HG02763 (cell line): ENCODE measurements around the gene TCF7L1.

Experiments
- ATAC-seq: cut with Tn5 transposase; IDR thresholded peaks from one replicate; pipeline ENCODE4 v1.9.1; 2021; ENCODE audit warnings: mild to moderate bottlenecking, moderate library complexity; ENCODE audit not compliant: unreplicated experiment

The TCF7L1 gene

DNA sequence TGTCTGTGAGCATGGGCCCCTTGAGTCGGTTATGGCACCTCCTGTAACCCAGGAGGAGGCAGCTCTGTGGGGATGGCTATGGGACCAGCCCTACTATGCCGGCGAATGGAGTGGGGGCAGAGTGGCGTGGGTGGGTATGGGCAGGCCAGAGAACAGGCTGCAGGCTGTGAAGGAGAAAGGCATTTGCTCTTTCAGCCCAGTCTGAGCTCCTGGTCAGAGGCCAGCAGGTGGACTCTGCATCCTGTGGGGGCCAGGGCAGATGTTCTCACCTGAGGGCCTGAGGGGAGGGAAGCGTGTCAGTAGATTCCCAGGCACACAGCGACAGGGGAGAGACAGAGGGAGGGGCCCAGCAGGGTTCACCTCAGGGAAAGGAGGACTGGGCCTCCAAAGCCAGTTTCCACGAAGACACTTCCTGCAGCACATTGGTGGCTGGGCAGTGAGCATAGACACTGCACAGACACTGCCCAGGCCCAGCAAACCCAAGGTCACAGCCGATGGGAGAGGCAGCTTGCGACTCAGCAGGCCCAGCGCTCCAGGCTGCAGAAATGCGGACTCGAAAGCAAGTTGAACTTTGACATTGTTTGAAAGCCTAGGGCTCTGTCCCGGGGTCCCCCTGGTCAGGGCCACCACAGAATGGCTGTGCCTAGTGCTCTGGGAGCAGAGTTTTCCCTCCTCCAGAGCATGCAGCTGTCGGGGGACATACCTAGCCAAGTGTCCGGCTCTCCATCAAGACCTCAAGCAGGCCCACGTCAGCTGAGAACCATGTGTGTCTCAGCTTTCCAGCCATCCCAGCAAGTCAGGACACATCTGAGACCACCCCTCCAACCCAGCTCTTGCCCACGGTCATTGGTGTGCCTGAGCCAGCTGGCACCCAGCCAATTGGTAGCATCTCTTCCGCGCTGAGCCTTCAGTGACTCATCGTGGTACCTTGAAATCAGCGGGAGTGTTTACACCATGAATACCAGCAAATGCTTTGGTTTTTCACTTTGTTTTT, 140.8 kb downstream of the TCF7L1 start:
- no peak for ATAC-seq

DNA sequence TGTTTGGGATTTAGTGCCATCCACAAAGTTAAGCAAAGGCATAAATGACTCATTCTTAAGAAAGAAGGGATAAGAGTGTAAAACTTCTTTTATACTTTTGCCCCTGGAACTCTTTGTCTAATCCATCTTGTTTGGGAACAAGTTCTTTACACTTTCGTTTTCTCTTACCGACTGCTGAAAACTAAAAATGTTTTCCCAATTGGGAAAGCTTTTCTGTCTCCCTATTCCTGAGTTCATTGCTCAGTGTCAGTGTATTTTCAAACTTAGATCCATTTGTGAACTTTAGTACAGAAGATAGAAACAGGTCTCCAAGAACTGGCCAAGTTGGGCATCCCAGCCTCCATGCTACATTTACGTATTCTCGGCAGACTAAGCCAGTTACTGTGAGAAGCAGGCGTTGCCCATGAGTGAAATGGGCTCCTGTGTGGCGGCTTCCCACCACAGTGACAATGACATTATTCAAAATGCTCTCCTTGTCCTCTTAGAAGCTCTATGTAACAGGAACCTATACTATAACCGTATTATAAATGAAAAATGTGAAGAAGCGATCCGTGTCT, 142.9 kb downstream of the TCF7L1 start:
- ATAC-seq: no peak

DNA sequence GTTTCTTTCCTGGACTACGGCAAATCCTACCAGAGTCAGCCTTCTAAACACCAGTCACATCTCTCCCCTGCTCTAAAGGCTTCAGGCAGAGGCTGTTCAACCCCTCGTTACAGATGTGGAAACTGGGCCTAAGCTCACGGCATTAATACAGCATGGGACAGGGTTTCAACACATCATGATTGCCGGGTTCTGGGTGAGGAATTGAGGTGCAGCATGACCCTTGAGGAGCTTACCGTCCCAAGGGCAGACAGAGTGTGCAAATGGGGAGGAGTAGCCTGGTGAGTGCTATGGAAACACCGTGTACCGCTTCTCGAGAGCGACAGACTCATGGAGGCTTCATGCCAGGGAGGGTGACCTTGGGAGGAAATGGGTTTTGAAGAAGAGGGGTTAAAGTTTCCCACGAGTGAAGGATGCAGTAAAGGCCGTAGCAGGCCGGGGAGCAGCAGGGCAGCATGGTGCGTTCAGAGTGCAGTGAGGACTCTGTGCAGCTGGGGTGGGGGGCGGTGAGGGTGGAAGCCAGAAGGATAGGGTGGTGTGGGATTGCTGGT, 143.5 kb downstream of the TCF7L1 start:
- no peak for ATAC-seq

DNA sequence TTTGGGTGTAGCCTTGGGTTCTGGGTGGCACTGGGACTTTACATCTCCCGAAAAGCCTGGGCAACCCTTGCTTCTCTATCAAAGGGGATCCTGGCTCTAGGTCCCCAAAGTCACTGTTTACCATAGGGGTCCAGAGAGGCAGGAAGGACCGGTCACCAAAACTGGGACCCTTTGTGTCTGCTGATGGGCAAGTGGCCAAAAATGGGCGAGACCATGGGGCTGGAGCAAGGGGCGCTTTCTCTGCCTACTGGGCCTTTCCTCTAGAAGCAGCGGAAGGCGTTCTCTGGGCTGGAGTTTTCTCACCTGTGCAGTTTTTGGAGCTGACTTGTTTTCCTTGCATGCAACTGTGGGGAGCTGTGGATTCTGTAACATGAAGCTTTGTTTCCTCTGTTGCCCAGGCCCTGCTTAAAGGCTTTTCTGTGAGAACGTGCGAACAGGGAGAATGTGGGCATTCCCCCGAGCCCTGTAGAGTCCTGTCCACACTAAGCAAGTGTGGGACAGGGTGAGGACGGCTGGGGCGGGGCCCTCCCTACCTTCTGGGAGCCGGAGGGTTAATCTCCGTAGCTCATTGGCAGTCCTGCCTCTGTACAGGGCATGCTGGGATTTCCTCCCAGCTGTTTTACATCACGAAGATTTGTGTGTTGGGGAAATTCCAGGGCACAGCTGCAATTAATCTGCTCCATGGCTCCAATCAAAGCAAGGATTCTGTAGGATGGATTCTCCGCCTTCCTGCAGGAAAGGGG, 144.4 kb downstream of the TCF7L1 start:
- no peak for ATAC-seq

DNA sequence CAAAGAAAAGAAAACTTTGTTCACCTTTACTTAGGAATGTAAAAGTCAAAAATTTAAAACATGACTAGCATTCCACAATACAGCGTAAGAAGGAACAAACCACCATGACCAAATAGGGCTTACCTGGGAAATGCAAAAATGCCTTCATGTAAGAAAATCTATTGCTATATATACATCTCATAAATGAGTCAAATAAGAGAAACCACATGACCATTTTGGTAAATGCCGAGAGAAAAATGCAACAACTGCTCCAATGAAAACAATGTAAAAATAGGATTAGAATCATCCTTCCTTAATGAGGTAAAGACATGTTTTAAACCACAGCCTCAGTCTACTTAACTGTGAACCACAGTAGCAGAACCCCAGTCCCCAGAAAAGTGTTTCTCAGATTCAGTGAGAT, 145.2 kb downstream of the TCF7L1 start:
- no peak for ATAC-seq

DNA sequence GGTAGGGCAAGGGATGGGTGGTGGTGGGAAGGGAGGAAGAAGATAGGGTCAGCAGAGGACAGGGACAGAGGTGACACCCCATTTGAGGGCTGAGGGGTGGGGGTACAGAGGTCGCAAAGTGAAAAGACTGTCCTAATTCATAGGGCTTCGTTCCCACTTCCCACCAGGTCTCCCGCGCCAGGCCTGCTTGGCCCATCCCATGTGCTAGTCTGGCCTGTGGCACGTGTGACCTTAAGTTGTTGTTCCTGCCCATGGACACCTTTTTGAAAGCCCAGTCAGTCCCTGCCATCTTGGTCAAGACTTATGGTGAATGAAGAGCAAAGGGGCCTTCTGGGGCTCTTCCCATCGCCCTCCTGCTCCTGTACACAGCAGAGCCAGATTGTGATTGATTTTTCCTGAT, 148.4 kb downstream of the TCF7L1 start:
- ATAC-seq: no peak

DNA sequence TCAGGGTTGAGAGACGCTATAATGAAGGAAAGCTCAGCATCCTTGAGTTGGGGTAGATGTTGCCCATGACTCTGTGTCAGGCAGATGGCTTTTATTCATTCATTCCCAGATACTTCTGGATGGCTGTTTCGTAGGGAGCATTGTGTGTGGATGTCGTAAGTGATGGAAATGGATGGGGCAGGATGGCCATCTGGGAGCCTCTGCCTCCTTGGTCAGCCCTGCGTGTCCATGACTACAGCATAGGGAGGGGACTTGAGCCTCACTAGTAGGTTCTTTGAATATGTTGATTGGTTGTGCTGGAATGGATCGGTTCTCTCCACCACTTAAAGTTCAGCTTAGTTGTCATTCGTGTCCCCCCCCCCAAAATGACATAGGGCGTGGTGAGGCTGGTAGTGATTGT, 149.7 kb downstream of the TCF7L1 start:
- ATAC-seq: no peak

DNA sequence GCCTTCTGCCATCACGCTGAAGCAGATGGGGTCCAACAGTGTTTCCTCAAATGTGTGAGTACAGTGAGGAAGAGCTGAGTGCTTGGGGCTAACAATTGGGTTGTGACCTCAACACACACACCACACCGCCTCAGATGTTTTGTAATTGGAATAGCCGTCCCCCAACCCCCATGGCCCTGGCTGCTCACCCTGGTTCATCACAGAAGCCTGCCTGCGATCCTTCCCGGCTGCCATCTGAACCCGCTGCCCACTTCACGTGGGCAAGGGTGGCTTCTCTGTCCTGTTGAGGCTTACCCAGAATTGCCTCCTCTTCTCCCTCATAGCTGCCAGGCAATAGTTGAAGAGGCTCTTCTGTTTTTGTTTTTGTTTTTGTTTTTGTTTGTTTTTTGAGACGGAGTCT, 150.4 kb downstream of the TCF7L1 start:
- ATAC-seq: no peak

DNA sequence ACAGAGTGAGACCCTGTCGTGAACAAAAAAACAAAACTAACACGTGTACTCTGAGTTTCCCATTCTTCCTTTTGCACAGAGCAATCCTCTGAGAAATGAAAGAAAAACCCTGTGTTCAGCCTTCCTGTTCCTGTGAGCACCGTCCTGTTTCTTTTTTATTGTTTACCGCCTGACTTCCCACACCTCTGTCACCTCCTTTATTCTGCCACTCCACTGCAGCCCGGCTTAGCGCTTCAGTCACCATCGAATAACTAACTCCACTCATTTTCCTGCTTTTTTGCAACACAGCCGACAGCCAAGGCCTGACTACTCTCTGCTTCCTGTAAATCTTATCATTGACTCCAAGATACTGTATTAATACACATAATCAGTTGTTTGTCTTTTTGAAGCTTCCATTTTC, 153.7 kb downstream of the TCF7L1 start:
- ATAC-seq: no peak

DNA sequence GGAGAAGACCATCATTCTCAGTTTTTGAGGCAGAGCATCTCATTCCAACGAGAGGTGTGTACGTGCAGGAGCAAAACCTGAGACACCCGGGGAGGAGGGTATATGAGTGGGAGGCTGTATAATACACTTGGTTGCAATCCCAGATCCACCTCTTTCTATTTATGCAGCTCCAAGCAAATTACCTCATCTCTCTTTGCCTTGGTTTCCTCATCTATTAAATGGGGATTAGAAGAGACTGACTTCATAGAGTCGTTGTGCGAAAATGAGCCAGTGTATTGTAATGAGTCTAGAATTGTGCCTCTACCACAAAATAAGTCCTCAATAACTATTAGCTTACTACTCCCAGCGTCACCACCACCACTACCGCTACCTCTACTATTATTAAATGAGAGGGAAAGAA, 154.5 kb downstream of the TCF7L1 start:
- ATAC-seq: no peak

DNA sequence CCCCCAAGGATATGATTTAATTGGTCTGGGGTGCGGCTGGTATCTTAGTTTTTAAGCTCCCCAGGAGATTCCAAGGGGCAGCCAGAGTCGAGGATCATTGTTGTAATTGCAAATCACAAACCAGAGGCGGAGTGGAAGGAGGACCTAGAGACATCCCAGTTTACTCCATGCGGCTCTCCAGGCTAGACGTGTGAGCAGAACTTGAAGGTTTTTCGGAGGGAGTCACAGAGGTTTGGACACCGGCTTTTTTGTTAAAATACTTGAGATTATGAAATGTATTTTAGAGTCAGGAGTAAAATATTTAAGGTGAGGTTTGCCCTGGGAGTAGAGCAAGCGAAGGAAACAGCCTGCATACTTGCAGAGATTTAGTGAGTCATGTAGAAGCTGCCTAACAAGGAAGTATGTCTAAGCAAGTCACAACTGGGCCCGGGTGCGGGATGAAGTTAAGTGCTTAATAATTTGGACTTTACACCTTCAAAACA, 155.1 kb downstream of the TCF7L1 start:
- no peak for ATAC-seq

DNA sequence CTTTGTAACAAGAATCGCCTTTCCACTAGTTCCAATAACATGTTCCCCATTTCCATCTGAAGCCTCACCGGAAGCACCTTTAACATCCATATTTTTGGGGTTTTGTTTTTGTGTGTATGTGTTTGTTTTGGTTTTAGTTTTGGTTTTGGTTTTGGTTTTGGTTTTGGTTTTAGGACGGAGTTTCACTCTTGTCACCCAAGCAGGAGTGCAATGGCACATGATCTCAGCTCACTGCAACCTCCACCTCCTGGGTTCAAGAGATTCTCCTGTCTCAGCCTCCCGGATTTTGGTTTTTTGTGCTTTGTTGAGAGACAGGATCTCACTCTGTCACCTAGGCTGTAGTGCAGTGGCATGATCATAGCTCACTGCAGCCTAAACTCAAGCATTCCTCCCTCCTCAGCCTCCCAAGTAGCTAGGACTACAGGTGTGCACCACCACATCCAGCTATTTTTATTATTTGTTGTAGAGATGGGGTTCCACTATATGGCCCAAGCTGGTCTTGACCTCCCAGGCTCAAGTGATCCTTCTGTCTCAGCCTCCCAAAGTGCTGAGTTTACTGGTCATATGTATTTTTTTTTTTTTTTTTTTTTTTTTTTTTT, 158.3 kb downstream of the TCF7L1 start:
- ATAC-seq: no peak

DNA sequence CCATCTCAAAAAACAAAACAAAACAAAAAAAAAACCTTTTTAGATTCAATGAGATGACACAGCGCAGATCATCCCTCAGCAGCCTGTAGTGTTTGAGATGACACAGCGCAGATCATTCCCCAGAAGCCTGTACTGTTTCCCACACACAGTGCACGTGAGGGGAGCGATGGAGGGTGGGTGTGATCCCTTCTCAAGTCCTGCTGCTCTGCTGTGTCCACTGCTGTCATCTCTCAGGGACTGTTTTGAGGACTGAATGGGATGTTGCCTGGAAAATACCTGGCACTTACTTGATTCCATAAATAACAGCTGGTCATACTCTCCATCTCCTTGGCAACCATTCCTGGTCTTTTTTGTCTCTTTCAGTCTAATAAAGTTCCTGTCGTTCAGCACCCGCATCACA, 168.9 kb downstream of the TCF7L1 start:
- no peak for ATAC-seq

DNA sequence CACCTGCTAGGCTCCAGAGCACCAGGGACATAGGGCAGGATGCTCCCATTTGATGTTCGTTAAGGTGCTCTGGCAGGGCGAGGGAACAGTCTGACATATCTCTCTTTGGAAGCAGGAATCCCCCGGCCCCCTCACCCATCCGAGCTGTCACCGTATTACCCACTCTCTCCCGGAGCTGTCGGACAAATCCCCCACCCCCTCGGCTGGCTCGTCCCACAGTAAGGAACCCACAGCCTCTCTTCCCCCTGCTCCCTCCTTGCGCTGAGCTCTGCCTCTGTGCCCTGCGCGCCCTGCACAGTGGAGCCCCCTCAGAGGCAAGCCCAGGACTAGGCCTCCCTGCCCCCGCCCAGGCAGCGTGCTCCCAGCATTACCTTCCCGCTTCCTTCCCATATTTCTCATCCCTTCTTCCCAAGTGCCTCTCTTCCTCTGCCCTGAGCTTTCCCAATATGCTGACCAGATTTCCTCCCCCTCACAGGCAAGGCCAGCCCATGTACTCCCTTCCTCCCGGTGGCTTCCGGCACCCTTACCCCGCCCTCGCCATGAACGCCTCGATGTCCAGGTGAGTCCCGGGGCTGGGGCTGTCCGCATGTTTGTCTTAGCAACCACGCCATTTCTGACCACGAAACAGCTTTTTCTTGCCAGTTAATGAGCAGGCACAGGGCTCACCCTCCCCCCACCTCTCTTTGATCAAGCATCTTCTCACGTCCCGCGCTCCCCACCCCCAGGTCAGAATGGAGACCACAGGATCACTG, 170.8 kb downstream of the TCF7L1 start:
- no peak for ATAC-seq

DNA sequence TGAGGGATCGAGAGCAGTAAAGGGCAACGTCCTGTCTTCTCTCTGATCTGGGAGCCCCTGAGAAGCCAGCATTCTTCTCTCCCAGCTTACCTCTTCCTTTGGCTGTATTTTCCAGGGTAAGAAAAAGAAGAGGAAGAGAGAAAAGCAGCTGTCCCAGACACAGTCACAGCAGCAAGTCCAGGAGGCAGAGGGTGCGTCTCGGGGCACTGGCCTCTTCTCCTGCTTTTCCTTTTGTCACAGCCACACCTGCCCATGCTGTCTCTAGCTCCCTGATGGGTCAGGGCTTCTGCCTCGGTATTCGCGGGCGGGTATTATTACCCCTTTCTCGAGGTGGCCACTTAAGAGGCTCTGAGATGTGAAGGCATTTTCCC, 174.3 kb downstream of the TCF7L1 start:
- no peak for ATAC-seq

DNA sequence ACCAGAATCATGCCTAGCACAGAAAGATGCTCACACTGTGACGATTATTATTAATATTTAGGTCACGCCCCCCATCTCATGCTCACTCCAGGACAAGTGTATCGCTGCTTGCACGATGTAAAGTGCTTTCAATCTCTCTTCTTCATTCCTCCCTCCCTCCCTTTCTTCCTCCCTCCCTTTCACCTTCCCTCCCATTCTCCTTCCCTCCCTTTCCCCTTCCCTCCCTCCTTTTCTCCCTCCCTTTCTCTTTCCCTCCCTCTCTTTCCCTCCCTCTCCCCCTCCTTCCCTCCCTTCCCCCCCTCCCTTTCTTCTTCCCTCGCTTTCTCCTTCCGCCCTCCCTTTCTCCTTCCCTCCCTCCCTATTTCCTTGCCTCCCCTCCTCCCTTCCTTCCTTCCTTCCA, 175.0 kb downstream of the TCF7L1 start:
- ATAC-seq: no peak

DNA sequence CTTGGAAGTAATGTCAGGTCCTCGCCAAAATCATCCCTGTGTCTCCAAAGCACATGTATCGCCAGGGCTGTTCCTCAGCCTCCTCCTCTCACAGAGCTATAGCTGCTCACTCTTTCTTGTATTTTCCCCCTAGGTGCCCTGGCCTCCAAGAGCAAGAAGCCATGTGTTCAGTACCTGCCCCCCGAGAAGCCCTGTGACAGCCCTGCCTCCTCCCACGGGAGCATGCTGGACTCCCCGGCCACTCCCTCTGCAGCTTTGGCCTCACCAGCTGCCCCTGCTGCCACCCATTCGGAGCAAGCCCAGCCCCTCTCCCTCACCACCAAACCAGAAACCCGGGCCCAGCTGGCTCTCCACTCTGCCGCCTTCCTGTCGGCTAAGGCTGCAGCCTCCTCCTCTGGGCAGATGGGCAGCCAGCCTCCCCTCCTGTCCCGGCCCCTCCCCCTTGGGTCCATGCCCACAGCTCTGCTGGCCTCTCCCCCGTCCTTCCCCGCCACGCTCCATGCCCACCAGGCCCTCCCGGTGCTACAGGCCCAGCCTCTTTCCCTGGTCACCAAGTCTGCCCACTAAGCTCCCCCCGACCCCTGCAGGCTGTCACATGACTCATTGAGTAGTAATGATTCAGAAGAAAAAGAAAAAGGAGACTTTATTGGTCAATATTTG, 175.8 kb downstream of the TCF7L1 start:
- ATAC-seq: no peak

DNA sequence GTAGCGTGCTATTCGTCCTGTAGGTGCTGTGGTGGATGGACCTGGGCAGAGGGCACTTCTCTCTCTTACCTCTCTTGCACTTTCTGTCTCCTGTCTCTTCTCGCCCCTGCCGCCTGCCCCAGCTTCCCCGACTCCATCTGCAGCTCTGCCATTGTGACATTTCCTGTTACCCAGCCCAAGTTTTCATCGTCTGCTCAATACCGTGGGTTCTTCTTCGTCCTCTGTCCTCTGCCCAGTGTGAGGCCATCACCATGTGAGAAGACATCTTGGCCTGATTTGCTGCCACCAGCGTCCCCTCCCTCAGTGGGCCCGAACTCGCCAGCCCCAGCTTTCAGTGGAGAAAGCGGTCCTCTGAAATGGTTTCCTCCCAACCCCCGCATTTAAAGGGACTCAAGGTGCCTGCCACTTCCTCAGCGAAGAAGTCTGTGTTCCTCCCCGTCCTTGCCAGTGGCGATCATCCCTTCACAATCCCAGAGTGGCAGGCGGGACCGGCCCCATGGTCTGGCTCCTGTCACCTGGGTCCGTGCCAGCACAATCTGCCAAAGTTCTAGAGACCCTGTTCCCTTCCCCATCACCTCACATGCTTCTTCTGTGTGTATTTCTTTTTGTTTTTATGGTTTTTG, 176.6 kb downstream of the TCF7L1 start:
- ATAC-seq: peak; percentile 14

DNA sequence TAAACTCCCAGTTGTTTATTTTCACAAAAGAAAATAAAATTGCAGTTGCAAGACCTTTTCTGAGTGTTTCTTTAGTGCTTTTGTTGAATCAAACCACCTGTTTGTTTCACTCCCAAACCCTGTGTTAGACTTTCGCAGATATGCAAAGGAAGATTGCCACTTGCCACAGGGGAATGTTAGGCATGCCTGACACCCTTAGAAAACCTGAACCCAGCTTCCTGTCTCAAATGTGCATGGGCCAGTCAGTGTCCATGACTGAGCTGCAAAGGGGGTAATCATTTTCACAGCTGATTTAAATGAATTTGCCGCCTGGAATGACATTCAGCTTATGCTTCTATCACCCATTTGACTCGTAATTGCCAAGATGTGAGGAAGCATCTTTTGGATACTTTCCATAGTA, 177.1 kb downstream of the TCF7L1 start:
- peak; percentile 81 for ATAC-seq
